PFSK-1 (cell line): ENCODE measurements around the gene DTYMK.

ENCODE experiments used
- FOXP2 ChIP-seq: optimal IDR thresholded peaks from 2 replicates; pipeline ENCODE3; 2011; ENCODE audit warnings: borderline replicate concordance, control low read depth, inconsistent platforms; ENCODE audit not compliant: insufficient read depth; ENCODE audit errors: extremely low read length, extremely low read depth
- POLR2AphosphoS5 ChIP-seq: IDR thresholded peaks from 2 replicates; pipeline ENCODE4 v1.6.1; 2012; ENCODE audit warnings: low read depth, mild to moderate bottlenecking, control low read depth, low read length, moderate library complexity
- SIN3A ChIP-seq: IDR thresholded peaks from 2 replicates; pipeline ENCODE4 v1.6.1; 2012; ENCODE audit warnings: mild to moderate bottlenecking, low read length, moderate library complexity, borderline replicate concordance; ENCODE audit not compliant: insufficient read depth
- TAF1 ChIP-seq: IDR thresholded peaks from 2 replicates; pipeline ENCODE4 v1.6.1; 2012; ENCODE audit warnings: low read length, control low read depth, borderline replicate concordance; ENCODE audit not compliant: insufficient read depth

DNA sequence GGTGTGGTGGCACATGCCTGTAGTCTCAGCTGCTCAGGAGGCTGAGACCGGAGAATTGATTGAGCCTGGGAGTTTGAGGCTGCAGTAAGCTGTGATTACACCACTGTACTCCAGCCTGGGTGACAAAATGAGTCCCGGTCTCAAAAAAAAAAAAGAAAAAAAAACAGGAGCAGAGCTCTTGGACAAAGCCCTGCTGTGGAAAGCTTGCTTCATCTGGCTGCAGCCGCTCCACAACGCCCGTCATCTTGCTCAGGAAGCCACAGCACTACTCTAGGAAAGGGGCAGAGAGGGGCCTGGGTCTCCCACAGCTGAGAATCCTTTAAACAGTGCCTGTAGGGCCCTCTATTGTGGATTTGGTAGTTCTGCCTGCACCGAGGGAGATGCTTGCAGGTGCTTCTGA is 38.2 kb downstream of the DTYMK start:
- TF ChIP-seq POLR2AphosphoS5 (no peak), SIN3A (no peak), TAF1 (no peak), FOXP2 (no peak)
